Keratinocyte (primary cell): ENCODE results near the gene CTTN. TPM values are rescaled to one million over a fixed set of nuclear protein-coding genes. Genes with fewer than 3 reads are reported as not detected.

Experiments used
- DNase-seq: peaks from one replicate; pipeline ENCODE4 v3.0.0-alpha.2; 2011; ENCODE audit warnings: low read depth, missing footprints, low spot score
- FAIRE-seq: peaks from 2 replicates; lab custom pipeline; 2011; peaks lifted over from hg19 to GRCh38; lab: Jason Lieb, UNC
- H2AFZ ChIP-seq: 2 replicates; pipeline ENCODE4 v1.6.0; 2012; ENCODE audit warnings: low read length, control low read depth, inconsistent platforms; ENCODE audit not compliant: control insufficient read depth
- H3K27ac ChIP-seq: 2 replicates; pipeline ENCODE4 v1.5.1; 2011; ENCODE audit warnings: low read length; ENCODE audit not compliant: control insufficient read depth, insufficient read depth
- H3K27me3 ChIP-seq: 3 replicates; pipeline ENCODE4 v1.6.0; 2011; ENCODE audit warnings: low read length; ENCODE audit not compliant: control insufficient read depth, insufficient read depth; ENCODE audit errors: extremely low read depth
- H3K36me3 ChIP-seq, 2 experiments: 2 replicates in 1 of 2; 3 replicates in 1 of 2; pipeline ENCODE4 v1.5.1; 2011; ENCODE audit warnings: low read length in 2 of 2, mild to moderate bottlenecking in 1 of 2; ENCODE audit not compliant: control insufficient read depth in 2 of 2, insufficient read depth in 2 of 2; ENCODE audit errors: extremely low read depth in 1 of 2
- H3K4me1 ChIP-seq: 3 replicates; pipeline ENCODE4 v1.5.1; 2011; ENCODE audit warnings: low read length; ENCODE audit not compliant: control insufficient read depth, insufficient read depth; ENCODE audit errors: extremely low read depth
- H3K4me2 ChIP-seq: 3 replicates; pipeline ENCODE4 v1.6.0; 2011; ENCODE audit warnings: low read depth, low read length; ENCODE audit not compliant: control insufficient read depth, insufficient read depth; ENCODE audit errors: extremely low read depth
- H3K4me3 ChIP-seq, 3 experiments: fragments of 200-600 bp in 1 of 3; sonication (generic) in 1 of 3; 2 replicates in 2 of 3; 3 replicates in 1 of 3; pipeline ENCODE4 v1.5.1; 2011 to 2016; ENCODE audit warnings: low read length in 3 of 3, mild to moderate bottlenecking in 3 of 3, control low read depth in 2 of 3, inconsistent platforms in 1 of 3, low read depth in 1 of 3, mixed read lengths in 1 of 3, mixed run types in 1 of 3, moderate library complexity in 1 of 3; ENCODE audit not compliant: control insufficient read depth in 2 of 3, insufficient read depth in 2 of 3; ENCODE audit errors: extremely low read depth in 1 of 3
- H3K79me2 ChIP-seq: 2 replicates; pipeline ENCODE4 v1.6.0; 2012; ENCODE audit warnings: low read length; ENCODE audit not compliant: control insufficient read depth, insufficient read depth
- H3K9ac ChIP-seq: 3 replicates; pipeline ENCODE4 v1.6.0; 2011; ENCODE audit warnings: low read length; ENCODE audit not compliant: control insufficient read depth, insufficient read depth; ENCODE audit errors: extremely low read depth
- H3K9me1 ChIP-seq: 3 replicates; pipeline ENCODE4 v1.6.0; 2011; ENCODE audit warnings: low read length; ENCODE audit not compliant: control insufficient read depth, insufficient read depth; ENCODE audit errors: extremely low read depth
- H3K9me3 ChIP-seq: 2 replicates; pipeline ENCODE4 v1.5.1; 2012; ENCODE audit warnings: low read depth, low read length; ENCODE audit not compliant: control insufficient read depth
- H4K20me1 ChIP-seq: 3 replicates; pipeline ENCODE4 v1.6.0; 2011; ENCODE audit warnings: low read length; ENCODE audit not compliant: control insufficient read depth, insufficient read depth; ENCODE audit errors: extremely low read depth
- CTCF ChIP-seq, 3 experiments: IDR thresholded peaks in 1 of 3; conservative IDR thresholded peaks in 1 of 3; optimal IDR thresholded peaks in 1 of 3; 2 replicates in 2 of 3; 3 replicates in 1 of 3; pipeline versions ENCODE3 to v1.5.1; 2011; ENCODE audit warnings: low read length in 3 of 3, mild to moderate bottlenecking in 3 of 3, moderate library complexity in 2 of 3, control low read depth in 1 of 3, inconsistent platforms in 1 of 3; ENCODE audit not compliant: insufficient read depth in 2 of 3; ENCODE audit errors: extremely low read depth in 1 of 3
- EZH2 ChIP-seq: IDR thresholded peaks from one replicate; pipeline ENCODE4 v1.6.1; 2012; ENCODE audit warnings: inconsistent platforms, mild to moderate bottlenecking, low read length, moderate library complexity
- dilution Hi-C: fragments of 300-500 bp; cut with MboI; formaldehyde crosslinking; loops from one replicate; pipeline ENCODE4 v1.7.0; 2020; ENCODE audit warnings: low sequenced_read_pairs; ENCODE audit not compliant: extremely low pct_ligation_motif_present
- polyA plus RNA-seq, 5 experiments: library from polyadenylated mRNA; depleted of rRNA in 3 of 5; stranded (reverse) in 3 of 5; stranded (forward) in 1 of 5; unstranded in 1 of 5; fragments of >200 nt; gene quantifications; 1 replicate in 1 of 5; 2 replicates in 3 of 5; 3 replicates in 1 of 5; pipeline versions ENCODE4 v1.2.1 to v1.2.3, GENCODE V29; 2011 to 2012; ENCODE audit warnings: missing spikeins in 2 of 5, low read depth in 1 of 5, low replicate concordance in 1 of 5

Gene CTTN
- polyA plus RNA-seq, 1 donor (not counting 4 experiments of a cell fraction or from before 2014, with no cell fraction given), result 184 TPM

GRCh38 chr11:70352601-70353000 lies 45.7 kb upstream of the CTTN start:
- H3K27ac ChIP-seq, result no peak overlapping the region
- no peak for FAIRE-seq
- TF ChIP-seq EZH2 (no peak), CTCF (optimal IDR thresholded peaks at IDR 0.05 in 1 of 3, IDR thresholded peaks at IDR 0.05 in 1 of 3, conservative IDR thresholded peaks at IDR 0.05 in 1 of 3; ENCODE audit: extremely low read depth in 1 of 3, insufficient read depth in 2 of 3, low read length in 3 of 3) (no peak)
- no peaks in the 10 kb centered on the region for H3K27me3 ChIP-seq
- no peak overlapping the region for H3K9ac ChIP-seq
- DNase-seq, result no peak
- H3K9me1 ChIP-seq, result no peaks in the 10 kb centered on the region
- H3K79me2 ChIP-seq, result no peaks in the 10 kb centered on the region
- no peaks in the 10 kb centered on the region for H4K20me1 ChIP-seq
- H2AFZ ChIP-seq, result no peak overlapping the region
- H3K9me3 ChIP-seq, result no peaks in the 10 kb centered on the region
- H3K4me2 ChIP-seq, result no peak overlapping the region
- H3K36me3 ChIP-seq, result peaks cover 25 to 32% of the 10 kb centered on the region in 2 experiments
- dilution Hi-C loops, result no loop called here
- no peaks in the 10 kb centered on the region for H3K4me1 ChIP-seq
- H3K4me3 ChIP-seq, result no peak overlapping the region

- dilution Hi-C loops, result no loop called here
- Histone ChIP-seq H4K20me1 (no peaks in the 10 kb centered on the region), H2AFZ (no peak overlapping the region), H3K27ac (no peak overlapping the region), H3K4me3 (no peak overlapping the region), H3K9me1 (no peaks in the 10 kb centered on the region), H3K9me3 (no peaks in the 10 kb centered on the region), H3K27me3 (no peaks in the 10 kb centered on the region), H3K36me3 (peaks cover 21 to 30% of the 10 kb centered on the region in 2 experiments), H3K79me2 (no peaks in the 10 kb centered on the region), H3K4me2 (no peak overlapping the region), H3K4me1 (no peaks in the 10 kb centered on the region), H3K9ac (no peak overlapping the region)
- TF ChIP-seq EZH2, result no peak
- TF ChIP-seq CTCF (optimal IDR thresholded peaks at IDR 0.05 in 1 of 3, IDR thresholded peaks at IDR 0.05 in 1 of 3, conservative IDR thresholded peaks at IDR 0.05 in 1 of 3; ENCODE audit: extremely low read depth in 1 of 3, insufficient read depth in 2 of 3, low read length in 3 of 3), result no peak
- DNase-seq (no peak), FAIRE-seq (no peak)
These were observed 45.0 kb upstream of the CTTN start for GRCh38 chr11:70353329-70353728.
